Measurements from ENCODE around the gene RASSF5. TPM values are rescaled to one million over a fixed set of nuclear protein-coding genes. Genes with fewer than 3 reads are reported as not detected.

Gene RASSF5
- total RNA-seq, 1 experiment from 2014 or later, result 1.3 TPM

DNA sequence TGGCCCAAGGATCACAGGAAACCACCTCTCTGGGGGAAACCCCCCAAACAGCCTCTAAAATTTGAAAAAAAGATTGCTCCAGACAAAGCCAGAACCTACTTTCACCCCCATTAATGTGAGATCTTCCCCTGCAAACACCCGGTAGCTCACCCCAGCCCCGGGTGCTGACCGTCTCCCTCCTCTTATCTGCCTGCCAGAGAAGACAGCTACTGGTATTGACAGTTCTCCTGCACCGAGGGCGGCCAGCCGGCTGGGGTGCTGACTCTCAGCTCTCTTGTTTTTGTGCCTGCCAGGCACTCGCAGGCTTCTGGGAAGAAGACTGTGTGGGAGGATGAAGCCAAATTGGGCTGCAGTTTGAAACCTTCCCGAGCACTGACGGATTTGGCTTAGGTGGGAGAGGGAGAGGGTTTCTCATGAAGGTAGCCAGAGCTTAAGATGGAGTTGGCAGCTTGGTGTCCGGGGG lies 48.2 kb downstream of the RASSF5 start:
- no peak overlapping the region for H3K4me3 Mint-ChIP-seq (ENCODE audit: unreplicated experiment)
- H3K27me3 ChIP-seq (replicated peaks; ENCODE audit: control insufficient read depth, insufficient read depth, low read length), result no peaks in the 10 kb centered on the region
- no peaks in the 10 kb centered on the region for H3K36me3 Mint-ChIP-seq (ENCODE audit: insufficient read depth, unreplicated experiment)
- TF ChIP-seq CTCF (IDR thresholded peaks at IDR 0.05; ENCODE audit: insufficient read depth in 1 of 2, low read depth in 1 of 2, low read length in 1 of 2, severe bottlenecking in 1 of 2, unreplicated experiment in 1 of 2), result no peak
- H3K9me3 Mint-ChIP-seq (ENCODE audit: unreplicated experiment), result no peaks in the 10 kb centered on the region
- H3K27me3 Mint-ChIP-seq (ENCODE audit: insufficient read depth, unreplicated experiment), result peaks cover 9% of the 10 kb centered on the region
- no peaks in the 10 kb centered on the region for H3K4me1 Mint-ChIP-seq (ENCODE audit: low read depth, unreplicated experiment)
- no peaks in the 10 kb centered on the region for H3K9me3 ChIP-seq
- no peak overlapping the region for H3K4me3 ChIP-seq (ENCODE audit: low read depth, low read length)
- H3K36me3 ChIP-seq (ENCODE audit: control insufficient read depth, insufficient read depth, low read length), result no peaks in the 10 kb centered on the region
- no peak overlapping the region for H3K27ac Mint-ChIP-seq (ENCODE audit: unreplicated experiment)
- no TSS peak for BruUV-seq (replicated peaks)
- CTCF ChIA-PET, result interaction anchor here (0.6 kb wide), 1 partner anchor 76 kb away, joined by 3 read pairs; no protein-coding TSS in a partner anchor
- POLR2A ChIA-PET, result no interaction called here
- intact Hi-C loops (cut with micrococcal nuclease; ENCODE audit: unreplicated experiment), result no loop called here
- peaks cover 8% of the 10 kb centered on the region for H3K4me1 ChIP-seq
- DNase-seq, result no peak

GRCh38 chr1:206556047-206556749 lies 48.9 kb downstream of the RASSF5 start:
- Mint-ChIP-seq H3K27me3 (ENCODE audit: insufficient read depth, unreplicated experiment) (peaks cover 9% of the 10 kb centered on the region), H3K9me3 (ENCODE audit: unreplicated experiment) (no peaks in the 10 kb centered on the region), H3K4me1 (ENCODE audit: low read depth, unreplicated experiment) (no peaks in the 10 kb centered on the region), H3K27ac (ENCODE audit: unreplicated experiment) (no peak overlapping the region), H3K4me3 (ENCODE audit: unreplicated experiment) (peak overlapping the region; percentile 63), H3K36me3 (ENCODE audit: insufficient read depth, unreplicated experiment) (no peaks in the 10 kb centered on the region)
- no peak for TF ChIP-seq CTCF (IDR thresholded peaks at IDR 0.05; ENCODE audit: insufficient read depth in 1 of 2, low read depth in 1 of 2, low read length in 1 of 2, severe bottlenecking in 1 of 2, unreplicated experiment in 1 of 2)
- Histone ChIP-seq H3K4me3 (ENCODE audit: low read depth, low read length) (no peak overlapping the region), H3K4me1 (peaks cover 8% of the 10 kb centered on the region), H3K36me3 (ENCODE audit: control insufficient read depth, insufficient read depth, low read length) (peaks cover 1% of the 10 kb centered on the region; the same call in 1 of the 2 replicates), H3K9me3 (no peaks in the 10 kb centered on the region), H3K27me3 (replicated peaks; ENCODE audit: control insufficient read depth, insufficient read depth, low read length) (no peaks in the 10 kb centered on the region)
- DNase-seq, result no peak
- intact Hi-C loops (cut with micrococcal nuclease; ENCODE audit: unreplicated experiment), result no loop called here
- BruUV-seq (replicated peaks), result no TSS peak
- CTCF ChIA-PET, result no interaction called here
- POLR2A ChIA-PET, result no interaction called here

- H3K36me3 ChIP-seq (ENCODE audit: control insufficient read depth, insufficient read depth, low read length), result peaks cover 1% of the 10 kb centered on the region; the same call in 1 of the 2 replicates
- Mint-ChIP-seq H3K27me3 (ENCODE audit: insufficient read depth, unreplicated experiment) (peaks cover 9% of the 10 kb centered on the region), H3K4me3 (ENCODE audit: unreplicated experiment) (peak overlapping the region; percentile 63), H3K27ac (ENCODE audit: unreplicated experiment) (no peak overlapping the region), H3K4me1 (ENCODE audit: low read depth, unreplicated experiment) (no peaks in the 10 kb centered on the region), H3K9me3 (ENCODE audit: unreplicated experiment) (no peaks in the 10 kb centered on the region), H3K36me3 (ENCODE audit: insufficient read depth, unreplicated experiment) (no peaks in the 10 kb centered on the region)
- peak overlapping the region; percentile 42 for H3K4me3 ChIP-seq (ENCODE audit: low read depth, low read length)
- peaks cover 10% of the 10 kb centered on the region for H3K4me1 ChIP-seq
- DNase-seq, result peak; percentile 46 to 52
- BruUV-seq (replicated peaks), result no TSS peak
- intact Hi-C loops (cut with micrococcal nuclease; ENCODE audit: unreplicated experiment), result no loop called here
- H3K27me3 ChIP-seq (replicated peaks; ENCODE audit: control insufficient read depth, insufficient read depth, low read length), result no peaks in the 10 kb centered on the region
- TF ChIP-seq CTCF (IDR thresholded peaks at IDR 0.05; ENCODE audit: insufficient read depth in 1 of 2, low read depth in 1 of 2, low read length in 1 of 2, severe bottlenecking in 1 of 2, unreplicated experiment in 1 of 2), result no peak
- no peaks in the 10 kb centered on the region for H3K9me3 ChIP-seq
- CTCF ChIA-PET, result no interaction called here
- POLR2A ChIA-PET, result no interaction called here
These were observed 49.7 kb downstream of the RASSF5 start for GRCh38 chr1:206556750-206557635.
